GM23338 (cell line): Measurements from ENCODE around the gene CX3CL1.

Experiments
- CREB1 ChIP-seq: fragments of 250-450 bp; sonication (Bioruptor Pico); IDR thresholded peaks from 2 replicates; pipeline ENCODE4 v1.5.0; 2020; ENCODE audit warnings: low read depth, mild to moderate bottlenecking, moderate library complexity
- EZH2 ChIP-seq: fragments of 200-600 bp; sonication (generic); IDR thresholded peaks from one replicate; pipeline ENCODE4 v1.8.0; 2017; ENCODE audit warnings: antibody characterized with exemption, mild to moderate bottlenecking, low read depth; ENCODE audit not compliant: unreplicated experiment
- EZH2phosphoT487 ChIP-seq: fragments of 200-600 bp; sonication (generic); IDR thresholded peaks from one replicate; pipeline ENCODE4 v1.8.1; 2018; ENCODE audit warnings: antibody characterized with exemption; ENCODE audit not compliant: unreplicated experiment
- POLR2AphosphoS5 ChIP-seq: IDR thresholded peaks from 2 replicates; pipeline ENCODE4 v1.6.1; 2016; ENCODE audit warnings: antibody characterized with exemption, low read depth
- STAT1 ChIP-seq: IDR thresholded peaks from one replicate; pipeline ENCODE4 v1.6.1; 2016; ENCODE audit warnings: antibody characterized with exemption; ENCODE audit not compliant: unreplicated experiment
- TF ChIP-seq, protein P1 (sequence below), 2 experiments: fragments of 200-600 bp in 1 of 2; sonication (generic) in 1 of 2; conservative IDR thresholded peaks; 2 replicates each; pipeline versions ENCODE4 v1.5.1 to v1.6.1; 2016 to 2017; ENCODE audit warnings: antibody characterized with exemption in 2 of 2, low read depth in 2 of 2, mild to moderate bottlenecking in 2 of 2, moderate library complexity in 1 of 2
- TF ChIP-seq, protein P2 (sequence below): IDR thresholded peaks from one replicate; pipeline ENCODE4 v1.6.1; 2018; ENCODE audit warnings: antibody characterized with exemption; ENCODE audit not compliant: unreplicated experiment

DNA sequence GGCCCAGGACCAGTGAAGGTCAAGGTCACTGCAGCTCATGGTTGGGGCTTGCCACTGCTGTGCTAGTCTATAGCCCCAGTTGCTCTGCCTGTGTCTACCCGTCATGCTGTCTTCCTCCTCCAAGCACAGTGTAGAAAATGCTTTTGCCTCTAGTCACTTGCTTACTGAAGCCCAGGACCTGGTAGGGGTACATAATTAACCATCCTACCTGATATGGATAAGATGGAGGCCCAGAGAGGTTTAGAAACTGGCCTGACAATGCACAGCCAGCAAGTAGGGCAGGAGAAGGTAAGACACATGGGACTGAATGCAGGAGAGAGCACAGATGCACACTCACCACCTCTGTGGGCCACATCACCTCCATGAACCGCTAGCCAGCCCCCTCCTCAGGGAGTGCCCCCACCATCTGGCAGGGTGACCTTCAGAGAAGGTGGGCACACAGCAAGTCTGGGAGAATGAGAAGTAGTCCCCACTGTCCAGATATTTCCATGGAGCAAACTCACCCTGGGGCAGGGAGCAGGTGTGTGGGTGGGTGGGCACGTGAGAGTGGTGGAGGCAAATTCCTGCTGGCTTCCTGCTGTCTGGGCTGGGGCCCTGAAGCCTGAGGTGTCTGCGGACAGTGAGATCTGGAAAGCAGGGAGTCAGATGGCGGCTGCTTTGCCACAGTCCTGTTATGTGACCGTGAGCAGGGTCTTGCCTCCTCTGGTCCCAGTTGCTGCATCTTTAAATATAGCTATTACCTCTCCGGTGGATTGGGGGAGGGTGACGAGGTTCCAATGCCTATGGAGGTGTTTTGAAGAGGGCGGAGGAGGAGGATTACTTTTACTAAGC is 1.0 kb downstream of the CX3CL1 start:
- no peak for TF ChIP-seq EZH2
- TF ChIP-seq, protein P1, sequence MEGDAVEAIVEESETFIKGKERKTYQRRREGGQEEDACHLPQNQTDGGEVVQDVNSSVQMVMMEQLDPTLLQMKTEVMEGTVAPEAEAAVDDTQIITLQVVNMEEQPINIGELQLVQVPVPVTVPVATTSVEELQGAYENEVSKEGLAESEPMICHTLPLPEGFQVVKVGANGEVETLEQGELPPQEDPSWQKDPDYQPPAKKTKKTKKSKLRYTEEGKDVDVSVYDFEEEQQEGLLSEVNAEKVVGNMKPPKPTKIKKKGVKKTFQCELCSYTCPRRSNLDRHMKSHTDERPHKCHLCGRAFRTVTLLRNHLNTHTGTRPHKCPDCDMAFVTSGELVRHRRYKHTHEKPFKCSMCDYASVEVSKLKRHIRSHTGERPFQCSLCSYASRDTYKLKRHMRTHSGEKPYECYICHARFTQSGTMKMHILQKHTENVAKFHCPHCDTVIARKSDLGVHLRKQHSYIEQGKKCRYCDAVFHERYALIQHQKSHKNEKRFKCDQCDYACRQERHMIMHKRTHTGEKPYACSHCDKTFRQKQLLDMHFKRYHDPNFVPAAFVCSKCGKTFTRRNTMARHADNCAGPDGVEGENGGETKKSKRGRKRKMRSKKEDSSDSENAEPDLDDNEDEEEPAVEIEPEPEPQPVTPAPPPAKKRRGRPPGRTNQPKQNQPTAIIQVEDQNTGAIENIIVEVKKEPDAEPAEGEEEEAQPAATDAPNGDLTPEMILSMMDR (conservative IDR thresholded peaks at IDR 0.05; ENCODE audit: low read depth in 2 of 2), result no peak
- no peak for TF ChIP-seq EZH2phosphoT487
- TF ChIP-seq, protein P2, sequence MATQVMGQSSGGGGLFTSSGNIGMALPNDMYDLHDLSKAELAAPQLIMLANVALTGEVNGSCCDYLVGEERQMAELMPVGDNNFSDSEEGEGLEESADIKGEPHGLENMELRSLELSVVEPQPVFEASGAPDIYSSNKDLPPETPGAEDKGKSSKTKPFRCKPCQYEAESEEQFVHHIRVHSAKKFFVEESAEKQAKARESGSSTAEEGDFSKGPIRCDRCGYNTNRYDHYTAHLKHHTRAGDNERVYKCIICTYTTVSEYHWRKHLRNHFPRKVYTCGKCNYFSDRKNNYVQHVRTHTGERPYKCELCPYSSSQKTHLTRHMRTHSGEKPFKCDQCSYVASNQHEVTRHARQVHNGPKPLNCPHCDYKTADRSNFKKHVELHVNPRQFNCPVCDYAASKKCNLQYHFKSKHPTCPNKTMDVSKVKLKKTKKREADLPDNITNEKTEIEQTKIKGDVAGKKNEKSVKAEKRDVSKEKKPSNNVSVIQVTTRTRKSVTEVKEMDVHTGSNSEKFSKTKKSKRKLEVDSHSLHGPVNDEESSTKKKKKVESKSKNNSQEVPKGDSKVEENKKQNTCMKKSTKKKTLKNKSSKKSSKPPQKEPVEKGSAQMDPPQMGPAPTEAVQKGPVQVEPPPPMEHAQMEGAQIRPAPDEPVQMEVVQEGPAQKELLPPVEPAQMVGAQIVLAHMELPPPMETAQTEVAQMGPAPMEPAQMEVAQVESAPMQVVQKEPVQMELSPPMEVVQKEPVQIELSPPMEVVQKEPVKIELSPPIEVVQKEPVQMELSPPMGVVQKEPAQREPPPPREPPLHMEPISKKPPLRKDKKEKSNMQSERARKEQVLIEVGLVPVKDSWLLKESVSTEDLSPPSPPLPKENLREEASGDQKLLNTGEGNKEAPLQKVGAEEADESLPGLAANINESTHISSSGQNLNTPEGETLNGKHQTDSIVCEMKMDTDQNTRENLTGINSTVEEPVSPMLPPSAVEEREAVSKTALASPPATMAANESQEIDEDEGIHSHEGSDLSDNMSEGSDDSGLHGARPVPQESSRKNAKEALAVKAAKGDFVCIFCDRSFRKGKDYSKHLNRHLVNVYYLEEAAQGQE, result no peak
- TF ChIP-seq POLR2AphosphoS5, result no peak
- TF ChIP-seq CREB1 (CRISPR knock-in tag), result no peak
- no peak for TF ChIP-seq STAT1
